ENCODE data around the gene SGSH. TPM values are rescaled to one million over a fixed set of nuclear protein-coding genes. Genes with fewer than 3 reads are reported as not detected.

Gene SGSH
- total RNA-seq, 1 donor from 2014 or later = 43.9 TPM

GRCh38 chr17:80173126-80173525, 47.0 kb downstream of the SGSH start:
- Mint-ChIP-seq H3K36me3 (ENCODE audit: insufficient read depth) (no peaks in the 10 kb centered on the region), H3K27ac (no peak overlapping the region), H3K27me3 (peaks cover 3% of the 10 kb centered on the region), H3K9me3 (ENCODE audit: low read depth) (peaks cover 4% of the 10 kb centered on the region), H3K4me1 (ENCODE audit: low read depth) (no peaks in the 10 kb centered on the region), H3K4me3 (ENCODE audit: low read depth) (no peak overlapping the region)
- no peak for TF ChIP-seq CTCF (IDR thresholded peaks at IDR 0.05; ENCODE audit: unreplicated experiment)
- no peak for DNase-seq (ENCODE audit: low spot score, unreplicated experiment)

- no peak for DNase-seq (ENCODE audit: low spot score, unreplicated experiment)
- no peaks in the 10 kb centered on the region for H3K36me3 Mint-ChIP-seq (ENCODE audit: insufficient read depth)
- H3K4me3 Mint-ChIP-seq (ENCODE audit: low read depth) = no peak overlapping the region
- H3K27me3 Mint-ChIP-seq = peaks cover 3% of the 10 kb centered on the region
- TF ChIP-seq CTCF (IDR thresholded peaks at IDR 0.05; ENCODE audit: unreplicated experiment) = no peak
- peaks cover 4% of the 10 kb centered on the region for H3K9me3 Mint-ChIP-seq (ENCODE audit: low read depth)
- no peaks in the 10 kb centered on the region for H3K4me1 Mint-ChIP-seq (ENCODE audit: low read depth)
- H3K27ac Mint-ChIP-seq = no peak overlapping the region
Observed at GRCh38 chr17:80171681-80172080, 48.5 kb downstream of the SGSH start.

- Mint-ChIP-seq H3K9me3 (ENCODE audit: low read depth) (peaks cover 4% of the 10 kb centered on the region), H3K4me1 (ENCODE audit: low read depth) (no peaks in the 10 kb centered on the region), H3K36me3 (ENCODE audit: insufficient read depth) (no peaks in the 10 kb centered on the region), H3K27ac (no peak within 1 kb of the TSS), H3K4me3 (ENCODE audit: low read depth) (no peak within 1 kb of the TSS), H3K27me3 (peaks cover 3% of the 10 kb centered on the region)
- no peak for TF ChIP-seq CTCF (IDR thresholded peaks at IDR 0.05; ENCODE audit: unreplicated experiment)
- DNase-seq (ENCODE audit: low spot score, unreplicated experiment) = no peak
Observed at GRCh38 chr17:80169784-80170500, 50.2 kb downstream of the SGSH start, which contains the start of gene CARD14. Gene CARD14, plus strand, starts transcription at chr17:80170030. Its CDS starts 11,409 bp downstream, at chr17:80181439.

- no peaks in the 10 kb centered on the region for H3K36me3 Mint-ChIP-seq (ENCODE audit: insufficient read depth)
- no peak overlapping the region for H3K4me3 Mint-ChIP-seq (ENCODE audit: low read depth)
- H3K9me3 Mint-ChIP-seq (ENCODE audit: low read depth) = peaks cover 4% of the 10 kb centered on the region
- DNase-seq (ENCODE audit: low spot score, unreplicated experiment) = no peak
- TF ChIP-seq CTCF (IDR thresholded peaks at IDR 0.05; ENCODE audit: unreplicated experiment) = no peak
- H3K27me3 Mint-ChIP-seq = peaks cover 3% of the 10 kb centered on the region
- no peak overlapping the region for H3K27ac Mint-ChIP-seq
- H3K4me1 Mint-ChIP-seq (ENCODE audit: low read depth) = peaks cover 2% of the 10 kb centered on the region
Observed at GRCh38 chr17:80169107-80169506, 51.0 kb downstream of the SGSH start.

GRCh38 chr17:80168371-80168770, 51.8 kb downstream of the SGSH start:
- Mint-ChIP-seq H3K27me3 (peaks cover 3% of the 10 kb centered on the region), H3K4me1 (ENCODE audit: low read depth) (peaks cover 2% of the 10 kb centered on the region), H3K4me3 (ENCODE audit: low read depth) (no peak overlapping the region), H3K9me3 (ENCODE audit: low read depth) (peaks cover 4% of the 10 kb centered on the region), H3K36me3 (ENCODE audit: insufficient read depth) (no peaks in the 10 kb centered on the region), H3K27ac (no peak overlapping the region)
- no peak for TF ChIP-seq CTCF (IDR thresholded peaks at IDR 0.05; ENCODE audit: unreplicated experiment)
- DNase-seq (ENCODE audit: low spot score, unreplicated experiment) = no peak

All from progenitor cell of endocrine pancreas (in vitro differentiated cells).